ENCODE results near the gene SLC29A4. TPM values are rescaled to one million over a fixed set of nuclear protein-coding genes. Genes with fewer than 3 reads are reported as not detected.
"Not testable (repeated sequence)": the region's sequence is repeated elsewhere in the genome, so short reads cannot be mapped to it uniquely, and the experiment has no call there.

SLC29A4 gene
- total RNA-seq, 1 donor from 2014 or later = 9.7 TPM

DNA sequence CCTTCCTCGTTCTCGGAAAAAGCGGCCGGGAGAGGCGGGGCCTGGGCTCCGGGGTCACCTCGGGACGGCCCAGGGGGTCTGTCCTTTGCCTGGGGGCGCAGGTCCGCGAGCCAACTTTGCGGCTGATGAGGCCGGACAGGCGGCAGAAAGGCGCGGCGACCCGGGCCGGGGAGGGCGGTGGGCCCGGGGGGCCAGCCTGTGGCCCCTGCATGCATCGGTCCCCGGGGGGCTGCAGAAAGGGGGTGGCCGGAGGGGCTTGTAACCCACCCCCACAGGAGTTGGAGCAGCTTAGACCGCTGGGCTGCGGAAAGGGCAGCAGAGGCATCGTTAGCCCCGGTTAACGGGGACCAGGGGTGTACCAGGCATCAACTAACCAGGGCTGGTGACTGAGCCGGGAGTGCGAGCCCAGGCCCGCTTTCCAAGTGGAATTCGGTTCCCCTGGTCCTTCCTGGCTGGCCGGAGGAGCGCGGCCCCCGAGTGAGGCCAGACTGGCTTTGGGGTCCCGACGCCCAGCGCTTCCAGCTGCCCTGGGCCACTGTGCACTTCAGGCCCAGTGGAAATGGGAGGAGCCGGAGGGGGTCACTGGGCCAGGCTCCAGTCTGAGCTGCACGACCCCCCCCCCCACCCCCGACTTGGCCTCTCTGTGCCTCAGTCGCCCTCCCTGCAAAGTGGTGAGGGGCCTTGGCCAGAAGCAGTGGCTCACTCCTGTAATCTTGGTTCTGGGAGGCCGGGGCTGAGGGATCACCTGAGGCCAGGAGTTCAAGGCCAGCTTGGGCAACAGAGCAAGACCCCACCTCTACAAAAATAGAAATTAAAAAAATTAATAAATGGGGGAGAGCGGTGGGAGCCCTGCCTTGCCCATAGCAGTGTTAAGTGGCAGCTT, 919 bp downstream of the SLC29A4 start:
- no peaks in the 10 kb centered on the region for H3K27me3 Mint-ChIP-seq (ENCODE audit: low read depth)
- TF ChIP-seq, protein P1, sequence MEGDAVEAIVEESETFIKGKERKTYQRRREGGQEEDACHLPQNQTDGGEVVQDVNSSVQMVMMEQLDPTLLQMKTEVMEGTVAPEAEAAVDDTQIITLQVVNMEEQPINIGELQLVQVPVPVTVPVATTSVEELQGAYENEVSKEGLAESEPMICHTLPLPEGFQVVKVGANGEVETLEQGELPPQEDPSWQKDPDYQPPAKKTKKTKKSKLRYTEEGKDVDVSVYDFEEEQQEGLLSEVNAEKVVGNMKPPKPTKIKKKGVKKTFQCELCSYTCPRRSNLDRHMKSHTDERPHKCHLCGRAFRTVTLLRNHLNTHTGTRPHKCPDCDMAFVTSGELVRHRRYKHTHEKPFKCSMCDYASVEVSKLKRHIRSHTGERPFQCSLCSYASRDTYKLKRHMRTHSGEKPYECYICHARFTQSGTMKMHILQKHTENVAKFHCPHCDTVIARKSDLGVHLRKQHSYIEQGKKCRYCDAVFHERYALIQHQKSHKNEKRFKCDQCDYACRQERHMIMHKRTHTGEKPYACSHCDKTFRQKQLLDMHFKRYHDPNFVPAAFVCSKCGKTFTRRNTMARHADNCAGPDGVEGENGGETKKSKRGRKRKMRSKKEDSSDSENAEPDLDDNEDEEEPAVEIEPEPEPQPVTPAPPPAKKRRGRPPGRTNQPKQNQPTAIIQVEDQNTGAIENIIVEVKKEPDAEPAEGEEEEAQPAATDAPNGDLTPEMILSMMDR (IDR thresholded peaks at IDR 0.05) = no peak
- peak overlapping the region; percentile 47 for H3K4me3 Mint-ChIP-seq (ENCODE audit: unreplicated experiment)
- H3K36me3 Mint-ChIP-seq (ENCODE audit: low read depth) = no peaks in the 10 kb centered on the region
- no peak for DNase-seq (ENCODE audit: low spot score)
- peaks cover 8% of the 10 kb centered on the region for H3K4me1 Mint-ChIP-seq (ENCODE audit: low read depth)
- no peak overlapping the region for H3K27ac Mint-ChIP-seq (ENCODE audit: unreplicated experiment)
- H3K9me3 Mint-ChIP-seq (ENCODE audit: low read depth) = no peaks in the 10 kb centered on the region

DNA sequence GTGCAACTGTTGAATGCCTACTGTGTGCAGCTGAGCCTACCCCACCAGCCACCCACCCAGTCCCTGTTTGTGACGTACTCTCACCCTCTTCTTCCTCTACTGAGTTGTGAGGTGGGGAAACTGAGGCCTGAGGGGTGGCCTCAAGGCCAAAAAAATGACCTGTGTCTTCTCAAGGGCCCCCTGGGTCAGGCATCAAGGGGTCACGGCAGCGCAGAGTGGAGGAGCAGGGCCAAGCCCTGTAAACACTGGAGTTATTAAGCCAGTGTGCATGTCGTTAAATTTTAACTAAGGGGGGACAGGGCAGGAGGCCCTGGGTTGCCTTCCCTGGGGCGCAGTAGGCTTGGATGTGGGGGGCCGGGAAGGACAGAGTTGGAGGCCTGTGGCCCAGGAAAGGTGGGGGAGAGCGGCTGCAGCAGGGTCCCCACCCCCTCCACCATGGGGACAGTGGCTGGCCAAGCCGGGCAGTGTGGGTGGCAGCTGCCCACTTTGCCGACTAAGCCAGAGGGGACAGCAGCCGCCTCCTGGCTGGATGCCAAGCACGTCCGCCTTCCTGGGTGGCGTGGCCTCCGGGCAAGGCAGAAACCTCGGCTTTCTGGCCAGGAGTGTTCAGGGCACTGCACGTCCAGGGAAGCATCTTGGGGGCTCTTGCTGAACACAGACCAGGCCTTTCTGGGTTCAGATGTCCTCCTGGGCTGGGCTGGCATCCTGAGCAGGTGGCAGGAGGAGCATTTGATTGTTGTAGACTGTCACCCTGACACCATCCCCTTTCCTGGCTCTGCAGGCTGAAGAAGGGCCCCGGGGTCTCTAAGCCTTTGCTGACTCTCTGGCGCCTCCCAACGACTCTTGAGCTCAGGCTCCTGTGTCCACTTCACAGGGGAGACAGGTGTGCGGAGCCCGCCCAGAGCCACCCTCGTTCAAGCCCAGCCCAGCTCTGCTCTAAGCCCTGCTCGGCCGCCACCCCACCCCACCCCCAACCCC, 1.9 kb downstream of the SLC29A4 start:
- TF ChIP-seq, protein P1 (IDR thresholded peaks at IDR 0.05) = peak; percentile 63
- Mint-ChIP-seq H3K36me3 (ENCODE audit: low read depth) (no peaks in the 10 kb centered on the region), H3K9me3 (ENCODE audit: low read depth) (no peaks in the 10 kb centered on the region), H3K27ac (ENCODE audit: unreplicated experiment) (no peak overlapping the region), H3K27me3 (ENCODE audit: low read depth) (no peaks in the 10 kb centered on the region), H3K4me3 (ENCODE audit: unreplicated experiment) (peak overlapping the region; percentile 40), H3K4me1 (ENCODE audit: low read depth) (peaks cover 4% of the 10 kb centered on the region)
- no peak for DNase-seq (ENCODE audit: low spot score)

DNA sequence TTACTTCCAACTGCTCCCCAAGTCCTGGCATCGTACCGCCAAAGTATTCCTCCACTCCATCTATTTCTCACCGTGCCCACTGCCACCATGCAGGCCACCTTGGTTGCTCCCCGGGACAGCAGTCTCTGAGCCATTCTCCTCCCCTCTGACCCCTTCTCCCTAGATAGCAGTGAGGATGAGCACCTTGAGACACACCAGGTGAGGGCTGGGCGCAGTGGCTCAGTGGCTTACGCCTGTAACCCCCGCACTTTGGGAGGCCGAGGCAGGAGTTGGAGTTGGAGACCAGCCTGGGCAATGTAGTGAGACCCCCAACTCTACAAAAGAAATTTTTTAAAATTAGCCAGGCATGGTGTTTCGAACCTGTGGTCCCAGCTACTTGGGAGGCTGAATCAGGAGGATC, 4.2 kb downstream of the SLC29A4 start:
- TF ChIP-seq, protein P1 (IDR thresholded peaks at IDR 0.05) = no peak
- H3K9me3 Mint-ChIP-seq (ENCODE audit: low read depth) = no peaks in the 10 kb centered on the region
- no peak for DNase-seq (ENCODE audit: low spot score)
- no peak overlapping the region for H3K4me3 Mint-ChIP-seq (ENCODE audit: unreplicated experiment)
- peaks cover 4% of the 10 kb centered on the region for H3K4me1 Mint-ChIP-seq (ENCODE audit: low read depth)
- H3K36me3 Mint-ChIP-seq (ENCODE audit: low read depth) = no peaks in the 10 kb centered on the region
- no peak overlapping the region for H3K27ac Mint-ChIP-seq (ENCODE audit: unreplicated experiment)
- H3K27me3 Mint-ChIP-seq (ENCODE audit: low read depth) = no peaks in the 10 kb centered on the region

DNA sequence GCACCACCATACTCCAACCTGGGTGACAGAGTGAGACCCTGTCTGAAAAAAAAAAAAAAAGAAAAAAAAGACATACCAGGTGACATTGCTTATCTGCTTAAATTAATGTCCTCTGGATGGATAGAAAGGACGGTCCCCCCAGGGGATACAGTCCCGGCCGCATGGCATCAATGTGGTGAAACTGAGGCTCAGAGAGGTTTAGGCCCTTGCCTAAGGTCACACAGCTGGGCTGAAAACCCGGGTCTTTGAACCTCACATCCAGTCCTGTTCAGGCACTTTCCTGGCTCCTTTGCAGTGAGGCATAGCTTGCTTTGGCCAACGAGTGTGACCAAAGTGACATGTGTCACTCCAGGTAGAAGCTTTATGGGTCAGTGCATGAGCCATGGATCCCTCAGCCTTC, 4.6 kb downstream of the SLC29A4 start:
- not testable (repeated sequence) for H3K27me3 Mint-ChIP-seq (ENCODE audit: low read depth); H3K4me1 Mint-ChIP-seq (ENCODE audit: low read depth); DNase-seq (ENCODE audit: low spot score)

DNA sequence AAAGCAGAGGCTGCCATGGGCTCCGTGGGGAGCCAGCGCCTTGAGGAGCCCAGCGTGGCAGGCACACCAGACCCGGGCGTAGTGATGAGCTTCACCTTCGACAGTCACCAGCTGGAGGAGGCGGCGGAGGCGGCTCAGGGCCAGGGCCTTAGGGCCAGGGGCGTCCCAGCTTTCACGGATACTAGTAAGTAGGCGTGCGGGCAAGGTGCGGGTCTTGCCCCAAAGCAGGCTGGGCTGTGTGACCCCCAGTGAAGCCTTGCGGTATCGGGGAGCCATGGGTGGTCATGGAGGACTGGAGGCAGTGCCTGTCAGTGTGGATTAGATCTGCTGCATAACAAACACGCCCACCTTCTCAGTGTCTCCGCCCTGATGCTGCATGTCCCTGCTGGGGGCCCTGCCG, 5.1 kb downstream of the SLC29A4 start:
- DNase-seq (ENCODE audit: low spot score) = no peak
- Mint-ChIP-seq H3K27ac (ENCODE audit: unreplicated experiment) (no peak overlapping the region), H3K4me3 (ENCODE audit: unreplicated experiment) (no peak overlapping the region), H3K36me3 (ENCODE audit: low read depth) (no peaks in the 10 kb centered on the region), H3K9me3 (ENCODE audit: low read depth) (no peaks in the 10 kb centered on the region), H3K27me3 (ENCODE audit: low read depth) (no peaks in the 10 kb centered on the region), H3K4me1 (ENCODE audit: low read depth) (peaks cover 4% of the 10 kb centered on the region)
- TF ChIP-seq, protein P1 (IDR thresholded peaks at IDR 0.05) = no peak

More for the DNA sequence above, 4.6 kb downstream of the SLC29A4 start:
- H3K9me3 Mint-ChIP-seq (ENCODE audit: low read depth); H3K36me3 Mint-ChIP-seq (ENCODE audit: low read depth); H3K27ac Mint-ChIP-seq (ENCODE audit: unreplicated experiment); H3K4me3 Mint-ChIP-seq (ENCODE audit: unreplicated experiment): not testable (repeated sequence)

DNA sequence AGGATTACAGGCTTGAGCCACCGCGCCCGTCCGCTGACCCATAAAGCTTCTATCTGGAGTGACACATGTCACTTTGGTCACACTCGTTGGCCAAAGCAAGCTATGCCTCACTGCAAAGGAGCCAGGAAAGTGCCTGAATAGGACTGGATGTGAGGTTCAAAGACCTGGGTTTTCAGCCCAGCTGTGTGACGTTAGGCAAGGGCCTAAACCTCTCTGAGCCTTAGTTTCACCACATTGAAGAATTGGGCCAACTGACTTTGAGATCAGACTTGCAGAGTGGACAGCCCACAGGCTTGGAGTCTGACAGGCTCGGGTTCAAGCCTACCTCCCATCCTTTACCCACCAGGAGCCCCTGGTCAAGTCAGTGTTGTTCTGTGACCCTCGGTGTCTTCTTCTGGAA, 5.8 kb downstream of the SLC29A4 start:
- not testable (repeated sequence) for H3K4me1 Mint-ChIP-seq (ENCODE audit: low read depth); H3K4me3 Mint-ChIP-seq (ENCODE audit: unreplicated experiment); H3K9me3 Mint-ChIP-seq (ENCODE audit: low read depth); H3K27ac Mint-ChIP-seq (ENCODE audit: unreplicated experiment); H3K27me3 Mint-ChIP-seq (ENCODE audit: low read depth); H3K36me3 Mint-ChIP-seq (ENCODE audit: low read depth); DNase-seq (ENCODE audit: low spot score)

Data from chondrocyte (in vitro differentiated cells).